ENCODE data around the gene PITPNM1. TPM values are rescaled to one million over a fixed set of nuclear protein-coding genes. Genes with fewer than 3 reads are reported as not detected.
"Not testable (repeated sequence)": the region's sequence is repeated elsewhere in the genome, so short reads cannot be mapped to it uniquely, and the experiment has no call there.

PITPNM1 gene
- 100 to 1,000 TPM; 124 to 133 TPM for total RNA-seq

DNA sequence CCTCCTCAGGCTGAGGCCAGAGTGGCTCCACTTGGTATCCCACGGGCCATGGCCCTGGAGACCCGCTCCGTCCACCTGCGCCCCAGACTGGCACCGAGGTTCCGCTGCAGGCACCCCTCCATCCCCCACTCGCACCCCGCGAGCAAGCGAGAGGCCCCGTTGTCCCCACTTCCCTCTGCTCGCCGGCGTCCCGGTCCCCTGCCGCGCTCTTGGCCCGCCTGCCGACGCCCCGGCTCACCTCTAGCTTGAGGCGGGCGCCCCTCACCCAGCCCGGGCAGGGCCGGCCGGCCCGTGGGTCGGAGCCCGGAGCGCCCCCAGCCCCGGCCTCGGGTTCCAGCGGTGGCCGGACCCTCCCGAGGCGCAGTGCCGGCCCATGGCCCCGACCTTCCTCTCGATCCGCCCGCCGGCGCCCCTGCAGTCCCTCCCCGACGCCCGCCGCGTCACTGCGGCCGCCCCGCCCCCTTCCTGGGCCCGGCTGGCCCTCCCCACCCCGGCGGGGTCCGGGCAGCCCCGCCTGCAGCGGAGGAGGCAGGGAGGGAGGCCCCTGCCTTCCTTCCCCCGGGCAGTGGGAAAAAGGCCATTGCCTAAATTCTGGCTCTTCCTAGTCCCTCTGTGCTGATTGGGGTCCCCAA, at the start of gene PITPNM1:
Gene PITPNM1 (minus strand): TSS at position 414 of the 632 bp plus-strand sequence. CDS start 1,183 bp downstream, outside the sequence.
- CTCF ChIA-PET, result interaction anchor here (0.6 to 3.3 kb wide), 21 partner anchors 17 to 159 kb away, joined by 3 to 23 read pairs (median 3); partner anchors contain the start of genes CABP4, PPP1CA, PTPRCAP and RAD9A
- no peaks in the 10 kb centered on the region for H3K9me3 Mint-ChIP-seq (ENCODE audit: low read depth)
- H3K4me3 Mint-ChIP-seq, result peak within 1 kb of the TSS; percentile 92
- H3K4me1 Mint-ChIP-seq, result peaks cover 53% of the 10 kb centered on the region
- peak; percentile 85 for DNase-seq
- ATAC-seq, result peak; percentile 22
- H3K27ac Mint-ChIP-seq, result peak within 1 kb of the TSS; percentile 94
- H3K36me3 Mint-ChIP-seq, result peaks cover 28% of the 10 kb centered on the region
- no peaks in the 10 kb centered on the region for H3K27me3 Mint-ChIP-seq

DNA sequence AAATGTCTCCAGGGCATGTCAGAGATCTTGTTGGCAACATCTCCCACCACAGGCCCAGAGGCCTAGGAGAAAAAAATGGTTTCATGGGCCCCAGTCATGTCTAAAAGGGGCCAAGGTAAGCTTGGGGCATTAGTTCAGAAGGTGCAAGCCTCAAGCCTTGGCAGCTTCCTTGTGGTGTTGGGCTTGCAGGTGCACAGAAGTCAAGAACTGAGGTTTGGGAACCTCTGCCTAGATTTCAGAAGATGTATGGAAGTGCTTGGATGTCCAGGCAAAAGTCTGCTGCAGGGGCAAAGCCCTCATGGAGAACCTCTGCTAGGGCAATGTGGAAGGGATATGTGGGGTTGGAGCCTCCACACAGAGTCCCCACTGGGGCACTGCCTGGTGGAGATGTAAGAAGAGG, 46.5 kb upstream of the PITPNM1 start:
- H3K27ac Mint-ChIP-seq; H3K4me3 Mint-ChIP-seq; CTCF ChIA-PET; H3K4me1 Mint-ChIP-seq; H3K9me3 Mint-ChIP-seq (ENCODE audit: low read depth); H3K36me3 Mint-ChIP-seq; DNase-seq; ATAC-seq: not testable (repeated sequence)
- H3K27me3 Mint-ChIP-seq, result peaks cover 26% of the 10 kb centered on the region

DNA sequence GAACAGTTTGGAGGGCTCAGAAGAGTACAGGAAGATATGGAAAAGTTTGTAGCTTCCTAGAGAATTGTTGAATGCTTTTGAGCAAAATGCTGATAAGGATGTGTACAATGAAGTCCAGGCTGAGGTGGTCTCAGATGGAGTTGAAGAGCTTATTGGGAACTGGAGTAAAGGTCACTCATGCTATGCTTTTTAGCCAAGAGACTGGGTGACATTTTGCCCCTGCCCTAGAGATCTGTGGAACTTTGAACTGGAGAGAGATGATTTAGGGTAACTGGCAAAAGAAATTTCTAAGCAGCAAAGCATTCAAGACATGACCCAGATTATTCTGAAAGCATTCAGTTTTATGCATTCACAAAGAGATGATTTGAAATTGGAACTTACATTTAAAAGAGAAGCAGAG, 46.0 kb upstream of the PITPNM1 start:
- Mint-ChIP-seq H3K4me3 (no peak overlapping the region), H3K9me3 (ENCODE audit: low read depth) (no peaks in the 10 kb centered on the region), H3K27me3 (peaks cover 26% of the 10 kb centered on the region), H3K36me3 (no peaks in the 10 kb centered on the region), H3K27ac (no peak overlapping the region), H3K4me1 (no peaks in the 10 kb centered on the region)
- CTCF ChIA-PET, result no interaction called here
- ATAC-seq (no peak), DNase-seq (no peak)

DNA sequence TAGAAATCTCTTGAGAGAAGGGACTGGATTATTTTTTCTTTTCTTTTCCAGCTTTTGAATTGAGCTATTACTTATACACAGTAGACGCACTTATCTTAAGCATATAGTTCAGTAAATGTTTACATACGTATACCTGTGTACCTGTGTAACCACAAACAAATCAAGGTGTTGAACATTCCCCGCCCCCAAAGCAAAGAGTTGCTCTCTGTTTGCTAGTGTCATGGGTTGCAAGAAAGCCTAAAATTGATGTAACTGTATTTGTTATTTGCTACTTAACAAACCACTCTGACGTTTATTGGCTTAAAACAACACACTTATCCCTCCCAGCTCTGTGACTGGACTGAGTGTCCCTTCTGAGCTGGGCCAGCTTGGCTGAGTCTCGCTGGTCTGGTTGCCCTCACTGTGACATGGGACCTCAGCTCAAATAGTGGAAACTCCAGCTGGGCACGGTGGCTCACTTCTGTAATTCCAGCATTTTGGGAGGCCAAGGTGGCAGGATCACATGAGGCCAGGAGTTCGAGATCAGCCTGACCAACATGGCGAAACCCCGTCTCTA, 43.5 kb upstream of the PITPNM1 start:
- no peak overlapping the region for H3K4me3 Mint-ChIP-seq
- DNase-seq, result no peak
- CTCF ChIA-PET, result no interaction called here
- peaks cover 26% of the 10 kb centered on the region for H3K27me3 Mint-ChIP-seq
- no peak overlapping the region for H3K27ac Mint-ChIP-seq
- no peaks in the 10 kb centered on the region for H3K36me3 Mint-ChIP-seq
- no peaks in the 10 kb centered on the region for H3K4me1 Mint-ChIP-seq
- H3K9me3 Mint-ChIP-seq (ENCODE audit: low read depth), result no peaks in the 10 kb centered on the region
- no peak for ATAC-seq

DNA sequence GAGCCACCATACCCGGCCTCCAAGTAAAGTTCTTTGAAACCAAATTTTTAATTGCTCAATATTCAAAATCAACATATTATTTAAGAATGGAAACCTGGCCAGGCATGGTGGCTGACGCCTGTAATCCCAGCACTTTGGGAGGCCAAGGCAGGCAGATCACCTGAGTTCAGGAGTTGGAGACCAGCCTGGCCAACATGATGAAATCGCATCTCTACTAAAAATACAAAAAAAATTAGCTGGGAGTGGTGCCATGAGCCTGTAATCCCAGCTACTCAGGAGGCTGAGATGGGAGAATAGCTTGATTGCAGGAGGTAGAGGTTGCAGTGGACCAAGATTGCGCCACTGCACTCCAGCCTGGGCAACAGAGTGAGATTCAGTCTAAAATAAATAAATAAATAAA, 42.9 kb upstream of the PITPNM1 start:
- H3K27ac Mint-ChIP-seq; H3K36me3 Mint-ChIP-seq; ATAC-seq; CTCF ChIA-PET; H3K4me1 Mint-ChIP-seq; H3K9me3 Mint-ChIP-seq (ENCODE audit: low read depth); DNase-seq; H3K4me3 Mint-ChIP-seq: not testable (repeated sequence)
- H3K27me3 Mint-ChIP-seq, result peaks cover 24% of the 10 kb centered on the region

DNA sequence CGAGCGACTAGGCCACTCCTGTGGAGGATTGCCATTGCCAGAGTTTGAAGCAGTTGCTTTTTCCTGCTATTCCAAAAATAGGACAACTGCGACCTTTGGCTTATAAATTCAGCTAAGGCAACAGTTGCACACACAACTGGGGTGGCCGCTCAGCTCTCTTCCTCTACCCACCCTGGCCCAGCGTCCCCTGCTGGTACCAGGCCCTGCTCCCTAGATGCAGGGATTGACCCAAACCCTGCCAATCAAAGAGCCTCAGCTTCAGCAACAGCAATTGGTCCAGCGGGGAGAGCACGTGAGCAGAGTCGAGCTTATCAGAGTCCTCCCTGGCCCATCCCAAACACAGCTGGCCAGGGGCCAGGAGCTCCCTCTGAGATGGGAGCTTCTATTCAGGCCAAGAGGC, 40.1 kb upstream of the PITPNM1 start:
- no peaks in the 10 kb centered on the region for H3K9me3 Mint-ChIP-seq (ENCODE audit: low read depth)
- no peak overlapping the region for H3K27ac Mint-ChIP-seq
- DNase-seq (no peak), ATAC-seq (no peak)
- H3K4me3 Mint-ChIP-seq, result no peak overlapping the region
- CTCF ChIA-PET, result interaction anchor here (1.1 kb wide), 1 partner anchor 27 kb away, joined by 3 read pairs; no protein-coding TSS in a partner anchor
- no peaks in the 10 kb centered on the region for H3K36me3 Mint-ChIP-seq
- peaks cover 4% of the 10 kb centered on the region for H3K27me3 Mint-ChIP-seq
- no peaks in the 10 kb centered on the region for H3K4me1 Mint-ChIP-seq

DNA sequence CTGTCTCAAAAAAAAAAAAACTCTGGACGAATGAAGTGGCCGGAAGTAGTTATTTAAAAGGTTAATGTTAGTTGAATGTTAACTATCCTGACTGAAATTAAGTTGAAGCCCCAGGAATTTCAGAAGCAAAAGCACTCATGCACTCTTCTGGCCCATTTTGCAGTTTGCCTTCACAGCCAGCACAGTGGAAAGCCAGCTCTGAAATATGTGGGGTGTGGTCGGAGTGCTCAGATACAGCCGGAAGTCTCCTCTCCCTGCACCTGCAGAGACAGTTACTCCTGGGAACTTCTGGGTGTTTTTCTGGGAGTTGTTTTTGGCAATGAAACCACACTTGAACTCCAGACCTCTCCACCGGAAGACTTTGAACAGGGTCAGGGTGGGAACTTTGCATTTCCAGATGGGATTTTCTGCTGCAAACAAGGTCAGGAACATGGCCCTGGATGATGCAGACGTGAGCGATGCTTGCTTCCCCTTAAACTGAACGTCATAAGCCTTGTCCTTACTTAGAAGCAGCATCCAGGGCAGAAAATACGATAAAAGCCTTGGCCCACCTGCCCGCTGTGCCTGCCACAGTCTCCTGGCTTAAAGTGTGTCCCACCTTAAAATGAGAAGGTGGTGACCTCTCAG, 39.6 kb upstream of the PITPNM1 start:
- CTCF ChIA-PET, result interaction anchor here (1.1 kb wide), 1 partner anchor 27 kb away, joined by 3 read pairs; no protein-coding TSS in a partner anchor
- H3K27ac Mint-ChIP-seq, result no peak overlapping the region
- DNase-seq (no peak), ATAC-seq (no peak)
- H3K36me3 Mint-ChIP-seq, result no peaks in the 10 kb centered on the region
- H3K27me3 Mint-ChIP-seq, result peaks cover 2% of the 10 kb centered on the region
- H3K9me3 Mint-ChIP-seq (ENCODE audit: low read depth), result no peaks in the 10 kb centered on the region
- H3K4me3 Mint-ChIP-seq, result no peak overlapping the region
- no peaks in the 10 kb centered on the region for H3K4me1 Mint-ChIP-seq

DNA sequence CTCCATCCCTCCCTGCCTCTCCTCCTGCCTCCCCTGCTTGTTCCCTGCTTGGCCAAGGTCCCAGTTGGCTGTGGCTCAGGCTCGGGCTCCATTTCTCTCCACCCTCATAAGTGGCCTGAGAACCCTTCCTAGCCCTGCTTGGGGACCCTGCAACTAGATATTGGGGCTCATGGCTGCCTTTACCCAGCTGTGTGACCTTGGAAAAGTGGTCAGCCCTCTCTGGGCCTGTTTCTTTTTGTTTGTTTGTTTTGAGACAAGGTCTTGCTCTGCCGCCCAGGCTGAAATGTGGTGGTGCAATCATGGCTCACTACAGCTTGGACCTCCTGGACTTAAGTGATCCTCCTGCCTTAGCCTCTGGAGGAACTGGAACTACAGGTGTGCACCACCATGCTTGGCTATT, 38.4 kb upstream of the PITPNM1 start:
- CTCF ChIA-PET, result no interaction called here
- H3K36me3 Mint-ChIP-seq, result no peaks in the 10 kb centered on the region
- no peak overlapping the region for H3K4me3 Mint-ChIP-seq
- H3K9me3 Mint-ChIP-seq (ENCODE audit: low read depth), result no peaks in the 10 kb centered on the region
- DNase-seq (no peak), ATAC-seq (no peak)
- H3K27ac Mint-ChIP-seq, result no peak overlapping the region
- H3K4me1 Mint-ChIP-seq, result no peaks in the 10 kb centered on the region
- H3K27me3 Mint-ChIP-seq, result peaks cover 2% of the 10 kb centered on the region

DNA sequence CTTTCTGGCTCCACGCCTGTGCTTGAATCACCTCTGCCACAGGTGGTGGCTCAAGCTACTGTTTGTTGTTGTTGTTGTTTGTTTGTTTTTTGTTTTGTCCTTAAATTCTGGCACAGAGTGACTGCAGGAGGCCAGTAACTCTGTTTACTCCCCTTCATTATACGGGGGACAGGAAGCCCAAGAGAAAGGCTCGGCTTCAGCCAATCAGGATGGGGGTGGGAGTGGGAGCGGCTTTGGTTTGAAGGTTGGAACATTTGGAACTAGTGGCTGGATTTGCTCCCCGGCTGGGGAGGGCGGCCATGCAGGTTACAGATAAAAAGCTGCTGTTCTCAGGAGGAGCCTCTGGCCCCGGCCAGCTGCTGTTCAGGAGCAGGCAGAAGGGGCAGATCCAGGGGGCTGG, 37.8 kb upstream of the PITPNM1 start:
- Mint-ChIP-seq H3K27ac (no peak overlapping the region), H3K4me3 (no peak overlapping the region), H3K36me3 (no peaks in the 10 kb centered on the region), H3K27me3 (peaks cover 2% of the 10 kb centered on the region), H3K4me1 (no peaks in the 10 kb centered on the region), H3K9me3 (ENCODE audit: low read depth) (no peaks in the 10 kb centered on the region)
- CTCF ChIA-PET, result no interaction called here
- no peak for DNase-seq
- ATAC-seq, result no peak

DNA sequence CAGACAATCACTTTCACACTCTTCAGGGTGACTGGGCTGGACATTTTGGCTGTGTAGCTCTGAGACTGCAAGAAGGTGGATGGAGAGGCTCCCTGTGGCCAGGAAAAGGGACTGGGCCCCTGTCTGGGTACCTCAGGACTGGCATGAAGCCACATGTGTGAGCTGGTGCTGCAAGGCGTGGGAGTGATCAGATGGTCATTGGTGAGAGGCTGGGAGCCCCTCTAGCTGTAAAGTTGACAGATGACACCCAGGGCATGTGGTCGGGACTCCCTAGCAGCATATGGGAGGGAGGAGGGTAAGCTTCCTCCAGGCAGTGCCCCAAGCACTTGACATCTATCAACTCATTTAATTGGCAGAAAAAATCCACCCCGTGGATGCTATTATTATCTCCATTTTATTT, 37.0 kb upstream of the PITPNM1 start:
- no peaks in the 10 kb centered on the region for H3K36me3 Mint-ChIP-seq
- no peak overlapping the region for H3K27ac Mint-ChIP-seq
- no peak overlapping the region for H3K4me3 Mint-ChIP-seq
- no peaks in the 10 kb centered on the region for H3K4me1 Mint-ChIP-seq
- no peaks in the 10 kb centered on the region for H3K9me3 Mint-ChIP-seq (ENCODE audit: low read depth)
- peaks cover 2% of the 10 kb centered on the region for H3K27me3 Mint-ChIP-seq
- CTCF ChIA-PET, result interaction anchor here (1.7 kb wide), 1 partner anchor 30 kb away, joined by 4 read pairs; no protein-coding TSS in a partner anchor
- DNase-seq, result no peak
- no peak for ATAC-seq

DNA sequence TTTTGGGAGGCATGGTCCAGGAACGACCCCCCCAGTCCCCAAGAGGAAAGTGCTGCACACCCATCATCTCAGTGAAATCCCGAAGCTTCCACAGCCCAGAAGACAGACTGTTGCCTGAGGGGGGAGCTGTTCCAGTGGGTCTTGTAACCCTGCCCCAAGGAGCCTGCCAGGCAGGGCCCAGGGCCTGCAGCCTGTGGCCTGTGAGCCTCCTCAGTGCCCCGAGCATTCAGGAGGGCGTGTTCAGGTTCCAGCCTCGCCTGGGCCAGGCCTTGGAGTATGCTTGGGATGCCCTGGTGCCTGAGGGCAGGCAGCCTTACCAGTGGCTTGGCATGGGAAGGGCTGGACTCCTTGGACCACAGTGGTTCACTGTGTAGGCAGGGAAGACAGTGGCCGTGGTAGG, 36.0 kb upstream of the PITPNM1 start:
- ATAC-seq, result no peak
- H3K36me3 Mint-ChIP-seq, result no peaks in the 10 kb centered on the region
- H3K27me3 Mint-ChIP-seq, result no peaks in the 10 kb centered on the region
- H3K4me1 Mint-ChIP-seq, result no peaks in the 10 kb centered on the region
- no peak overlapping the region for H3K4me3 Mint-ChIP-seq
- no peak overlapping the region for H3K27ac Mint-ChIP-seq
- no peak for DNase-seq
- CTCF ChIA-PET, result interaction anchor here (0.5 to 1.7 kb wide), 2 partner anchors 31 to 748 kb away, joined by 3 to 4 read pairs; no protein-coding TSS in a partner anchor
- H3K9me3 Mint-ChIP-seq (ENCODE audit: low read depth), result no peaks in the 10 kb centered on the region

DNA sequence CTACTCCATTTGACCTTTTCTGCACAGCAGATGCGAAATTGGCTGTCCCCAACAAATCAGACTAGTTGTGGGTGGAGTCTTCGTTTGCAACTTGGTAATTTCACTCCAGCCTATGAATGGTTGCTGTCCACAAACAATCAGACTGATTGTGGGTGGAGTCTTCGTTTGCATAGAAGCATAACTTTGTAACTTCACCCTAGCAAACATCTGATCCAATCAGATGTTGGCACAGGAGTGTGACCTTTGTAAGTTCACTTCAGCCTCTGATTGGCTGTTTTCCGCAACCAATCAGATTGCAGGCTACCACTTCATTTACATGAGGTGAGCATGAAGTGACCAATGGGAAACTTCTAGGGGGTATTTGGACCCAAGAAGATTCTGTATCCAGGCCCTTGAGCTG, 34.4 kb upstream of the PITPNM1 start:
- CTCF ChIA-PET, result interaction anchor here (0.6 kb wide), 1 partner anchor 12 kb away, joined by 3 read pairs; no protein-coding TSS in a partner anchor
- H3K27ac Mint-ChIP-seq, result no peak overlapping the region
- no peak overlapping the region for H3K4me3 Mint-ChIP-seq
- H3K9me3 Mint-ChIP-seq (ENCODE audit: low read depth), result peaks cover 1% of the 10 kb centered on the region
- no peaks in the 10 kb centered on the region for H3K36me3 Mint-ChIP-seq
- H3K27me3 Mint-ChIP-seq, result no peaks in the 10 kb centered on the region
- DNase-seq (no peak), ATAC-seq (no peak)
- no peaks in the 10 kb centered on the region for H3K4me1 Mint-ChIP-seq

DNA sequence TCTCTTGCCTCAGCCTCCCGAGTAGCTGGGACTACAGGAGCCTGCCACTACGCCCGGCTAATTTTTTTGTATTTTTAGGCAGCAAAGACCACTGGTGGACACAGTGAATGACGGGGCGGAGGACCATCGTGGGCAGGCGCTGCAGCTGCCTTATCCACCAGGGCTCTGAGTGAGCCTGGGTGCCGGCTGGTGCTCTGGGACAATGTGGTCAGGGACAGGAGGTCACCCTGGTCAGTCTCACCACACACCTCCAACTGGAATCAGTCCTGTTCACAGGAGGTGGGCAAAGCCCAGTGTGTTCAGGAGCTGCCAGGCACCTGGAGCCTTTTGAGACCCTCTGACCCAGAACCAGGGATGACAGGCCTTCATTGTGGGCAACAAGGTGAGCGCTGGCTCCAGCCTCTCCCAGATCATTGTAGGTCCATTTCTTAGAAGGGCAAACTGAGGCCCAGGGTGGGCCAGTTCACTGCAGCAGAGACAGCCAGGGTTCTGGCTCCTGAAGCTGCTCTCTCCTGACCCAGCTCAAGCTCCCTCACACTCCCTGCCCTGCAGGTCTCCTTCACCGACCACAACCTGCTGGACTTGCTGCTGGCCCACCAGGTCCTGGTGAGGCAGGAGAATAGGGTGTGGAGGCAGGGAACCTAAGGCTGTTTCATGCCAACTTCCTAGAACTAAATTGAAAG, 33.8 kb upstream of the PITPNM1 start:
- ATAC-seq, result no peak
- CTCF ChIA-PET, result no interaction called here
- Mint-ChIP-seq H3K4me1 (no peaks in the 10 kb centered on the region), H3K4me3 (no peak overlapping the region), H3K27me3 (no peaks in the 10 kb centered on the region), H3K36me3 (peaks cover 1% of the 10 kb centered on the region), H3K27ac (no peak overlapping the region), H3K9me3 (ENCODE audit: low read depth) (peaks cover 5% of the 10 kb centered on the region)
- peak; percentile 29 for DNase-seq
